CD1c-positive myeloid dendritic cell (primary cell): ENCODE data around the gene ZNF385B.

ENCODE experiments used
- DNase-seq: peaks from one replicate; pipeline ENCODE4 v3.0.0-alpha.2; 2016; ENCODE audit errors: extremely low spot score

ZNF385B gene

DNA sequence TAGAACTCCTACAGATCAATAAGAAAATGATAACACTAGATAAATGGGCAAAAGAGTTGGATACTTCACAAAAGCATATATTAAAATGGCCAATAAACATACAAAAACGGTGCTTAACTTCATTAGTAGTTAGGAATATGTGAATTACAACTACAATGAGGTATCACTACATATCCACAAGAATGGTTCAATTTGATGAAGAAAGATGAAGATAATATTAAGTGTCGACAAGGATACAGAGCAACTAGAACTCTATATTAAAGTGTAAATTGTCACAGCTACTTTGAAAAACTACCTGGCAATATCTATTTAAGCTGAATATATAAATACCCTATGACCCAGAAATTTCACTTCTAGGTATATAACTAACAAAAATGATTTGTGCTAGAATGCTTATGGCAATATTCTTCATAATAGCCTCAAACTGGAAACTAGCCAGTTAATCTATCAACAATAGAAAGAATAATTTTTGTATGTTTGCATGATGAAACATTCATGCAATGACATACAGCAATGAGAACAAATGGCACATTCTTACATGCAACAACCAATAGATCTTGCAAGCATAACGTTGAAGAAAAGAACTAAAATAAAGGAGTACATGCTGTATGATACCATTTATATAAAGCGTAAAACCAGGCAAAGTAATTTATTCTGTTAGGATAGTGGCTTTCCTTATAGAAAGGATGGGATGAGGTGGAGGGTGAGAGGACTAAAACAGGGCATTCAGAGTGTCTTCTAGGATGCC lies 306.6 kb downstream of the ZNF385B start:
- no peak for DNase-seq

DNA sequence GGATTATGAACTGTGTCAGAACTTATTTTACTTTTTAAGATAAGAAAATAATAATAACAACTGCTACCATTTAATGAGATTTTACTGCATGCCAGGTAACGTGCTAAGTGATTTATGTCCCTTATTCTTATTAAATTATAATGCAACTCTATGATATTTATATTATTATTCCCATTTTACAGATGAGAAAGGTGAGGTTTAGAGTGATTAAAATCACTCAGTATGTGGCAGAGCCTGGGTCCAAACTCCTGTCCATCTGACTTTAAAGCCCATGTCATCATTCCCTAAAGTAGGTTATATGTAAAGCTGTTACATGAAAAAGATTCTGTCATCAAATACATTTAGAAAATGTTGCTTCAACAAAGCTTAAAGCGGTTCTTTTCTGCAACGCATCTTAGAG lies 308.0 kb downstream of the ZNF385B start:
- DNase-seq, result no peak

DNA sequence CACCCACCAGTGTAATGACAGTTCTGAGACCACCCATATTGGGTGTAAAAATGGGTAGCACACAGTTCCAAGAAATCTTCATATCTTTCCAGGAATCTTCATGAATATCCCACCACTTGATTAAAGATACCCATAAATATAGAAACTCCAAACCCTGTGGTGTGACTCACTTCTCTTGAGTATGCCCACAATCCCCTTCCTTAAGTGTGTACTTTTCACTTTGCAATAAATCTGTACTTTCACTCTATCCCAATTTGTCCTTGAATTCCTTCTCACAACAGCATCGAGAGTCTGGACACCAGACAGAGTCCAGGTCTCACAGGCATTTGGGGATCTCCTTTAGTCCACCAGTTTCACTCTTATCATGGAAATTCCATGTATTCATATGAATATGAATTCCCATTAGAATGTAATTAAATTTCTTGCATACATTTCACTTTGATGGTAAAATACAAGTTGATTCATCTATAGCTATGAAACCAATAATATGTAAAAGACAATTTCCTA lies 309.8 kb downstream of the ZNF385B start:
- no peak for DNase-seq

DNA sequence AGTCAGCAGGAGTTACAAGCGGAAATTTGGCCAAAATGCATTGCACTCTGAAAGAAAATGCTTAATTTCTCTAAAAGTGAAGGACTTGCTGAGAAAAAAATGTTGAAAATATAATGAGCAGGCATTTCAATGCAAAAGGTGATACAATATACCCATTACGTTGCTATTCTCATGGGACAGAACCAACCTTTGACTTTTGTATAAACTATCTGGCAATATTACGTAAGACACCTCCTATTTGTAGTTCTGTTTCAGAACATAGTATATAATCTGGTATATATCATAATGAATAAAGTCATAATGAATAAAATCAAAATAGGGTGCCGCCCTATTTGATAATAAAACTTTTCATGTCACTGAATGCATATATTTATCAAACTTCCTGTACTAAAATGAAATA lies 310.6 kb downstream of the ZNF385B start:
- no peak for DNase-seq

DNA sequence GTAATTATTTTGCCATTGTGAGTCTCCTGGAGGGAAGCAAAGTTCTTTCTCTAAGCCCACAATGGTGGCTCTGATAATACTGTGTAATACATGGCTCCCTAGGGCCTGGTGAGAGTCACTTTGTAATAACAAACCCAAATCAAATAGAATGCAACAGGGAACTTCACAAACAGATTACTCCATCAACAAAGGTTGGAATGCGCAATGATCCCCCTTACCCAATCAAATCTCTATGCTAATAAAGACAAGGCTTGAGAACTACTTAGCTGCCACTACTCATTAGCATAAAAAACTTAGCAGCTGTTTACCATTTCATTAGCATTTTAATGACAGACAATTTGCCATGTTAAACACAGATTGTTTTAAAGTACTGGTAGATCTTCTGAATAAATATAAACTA lies 311.2 kb downstream of the ZNF385B start:
- no peak for DNase-seq

DNA sequence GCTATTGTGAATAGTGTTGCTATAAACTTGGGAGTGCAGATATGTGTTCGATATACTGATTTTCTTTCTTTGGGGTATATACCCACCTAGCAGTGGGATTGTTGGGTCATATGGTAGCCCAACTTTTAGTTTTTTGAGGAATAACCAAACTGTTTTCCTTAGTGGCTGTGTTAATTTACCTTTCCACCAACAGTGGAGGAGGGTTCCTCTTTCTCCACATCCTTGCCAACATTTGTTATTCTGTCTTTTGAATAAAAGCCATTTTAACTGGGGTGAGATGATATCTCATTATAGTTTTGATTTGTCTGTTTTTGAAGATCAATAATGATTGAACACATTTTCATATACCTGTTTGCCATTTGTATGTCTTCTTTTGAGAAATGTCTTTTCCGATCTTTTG lies 314.8 kb downstream of the ZNF385B start:
- DNase-seq, result no peak

DNA sequence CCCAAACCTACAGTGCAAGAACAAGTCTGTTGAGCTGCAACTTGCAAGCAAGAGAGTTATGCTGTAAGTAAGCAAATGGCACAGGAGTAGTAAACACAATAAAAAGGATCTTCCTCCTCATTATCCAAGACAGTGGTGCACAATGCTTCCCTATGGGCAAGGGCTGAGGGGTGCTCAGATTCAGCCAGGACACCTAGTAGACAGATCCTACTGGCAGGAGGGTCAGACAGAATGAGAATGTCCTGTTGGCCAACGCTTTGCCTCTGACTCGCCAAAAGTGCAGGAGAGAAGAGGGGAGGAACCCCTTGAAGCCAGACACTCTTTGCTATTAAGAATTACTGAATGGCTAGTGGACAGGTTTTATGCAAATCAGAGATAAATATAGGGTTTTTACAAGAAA lies 316.4 kb downstream of the ZNF385B start:
- DNase-seq, result no peak

DNA sequence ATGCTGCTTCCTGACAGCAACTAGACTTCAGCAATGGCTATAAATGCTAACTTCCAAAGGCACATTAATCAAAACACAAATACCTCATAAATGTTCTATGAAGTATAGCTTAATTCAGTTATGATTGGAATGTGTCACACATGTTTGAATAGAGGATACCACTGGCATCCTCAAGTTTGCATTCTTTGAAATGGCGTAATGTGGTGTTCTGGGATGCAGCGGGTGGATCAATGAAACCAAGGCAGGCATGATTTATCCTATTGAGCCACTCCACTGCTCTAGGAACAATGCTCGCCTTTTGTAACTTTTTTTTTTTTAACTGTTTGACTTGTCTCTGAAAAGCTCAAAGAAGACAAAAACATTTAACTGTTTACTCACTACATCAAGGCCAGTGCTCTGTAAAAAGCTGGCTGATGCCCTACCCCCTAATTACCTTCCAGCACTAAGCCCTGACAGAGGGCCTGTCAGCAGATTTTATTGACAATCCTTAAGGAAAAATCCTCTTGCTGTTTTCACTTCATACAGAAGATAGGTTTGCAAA lies 318.0 kb downstream of the ZNF385B start:
- no peak for DNase-seq

DNA sequence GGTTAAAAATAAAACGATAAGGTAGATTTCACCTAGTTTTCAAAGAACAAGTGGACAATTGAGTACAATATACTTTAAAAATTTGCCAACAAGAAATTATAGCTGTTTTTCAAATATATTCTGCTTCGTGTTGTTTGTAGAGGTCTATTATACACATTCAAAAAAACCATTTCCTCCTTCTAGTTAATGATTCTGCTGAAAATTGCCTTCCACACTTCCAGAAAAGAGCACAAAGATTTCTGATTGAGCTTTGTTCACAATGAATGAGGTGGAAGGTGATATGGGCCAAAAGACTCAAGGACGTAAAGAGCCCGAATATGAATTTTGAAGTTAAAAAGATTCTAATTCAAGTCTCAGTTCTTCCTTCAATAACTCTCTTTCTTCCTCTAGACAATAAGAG lies 319.8 kb downstream of the ZNF385B start:
- no peak for DNase-seq

DNA sequence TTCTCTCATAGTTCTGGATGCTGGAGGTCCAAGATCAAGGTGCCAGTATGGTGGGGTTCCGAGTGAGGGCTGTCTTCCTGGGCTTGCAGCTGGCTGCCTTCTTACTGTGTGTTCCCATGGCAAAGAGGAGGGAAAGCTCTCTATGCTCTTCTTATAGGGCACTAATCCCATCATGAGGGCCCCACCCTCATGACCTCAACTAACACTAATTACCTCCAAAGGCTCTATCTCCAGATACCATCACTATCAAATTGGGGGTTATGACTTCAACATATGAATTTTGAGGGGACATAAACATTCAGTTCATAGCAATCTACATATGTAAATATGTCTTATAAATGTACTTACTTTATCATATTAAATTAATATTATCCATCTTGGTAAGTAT lies 322.3 kb downstream of the ZNF385B start:
- no peak for DNase-seq

DNA sequence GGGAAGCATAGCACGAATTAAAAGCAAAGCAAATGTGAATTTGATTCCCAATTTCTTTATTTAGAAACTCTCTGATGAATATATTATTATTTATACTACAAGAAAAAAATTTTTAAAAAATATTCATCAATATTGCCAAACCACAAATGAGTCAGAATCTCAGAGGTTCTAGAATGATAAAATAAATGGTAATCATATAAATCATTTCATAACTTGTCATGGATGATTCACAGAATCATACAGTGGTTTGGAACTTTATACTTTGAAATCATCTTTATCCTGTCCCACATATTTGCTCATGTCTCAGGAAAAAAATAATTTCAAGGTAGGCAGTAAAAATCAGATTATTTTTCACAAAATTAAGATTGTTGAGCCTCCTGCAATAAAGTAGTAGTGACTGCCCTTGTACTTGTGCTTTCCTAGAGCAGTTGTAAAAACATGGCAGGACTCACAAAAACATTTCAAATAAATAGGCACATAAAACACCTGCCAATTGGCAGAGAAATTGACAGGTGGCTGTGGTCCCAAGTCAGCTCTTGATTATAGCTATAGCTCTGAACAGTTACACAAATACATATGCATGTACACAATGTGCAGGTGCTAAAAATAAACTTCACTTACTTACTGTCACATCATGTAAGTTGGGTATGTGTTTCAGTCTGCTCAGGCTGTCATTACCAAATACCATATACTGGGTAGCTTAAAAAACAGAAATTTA lies 322.8 kb downstream of the ZNF385B start:
- no peak for DNase-seq

DNA sequence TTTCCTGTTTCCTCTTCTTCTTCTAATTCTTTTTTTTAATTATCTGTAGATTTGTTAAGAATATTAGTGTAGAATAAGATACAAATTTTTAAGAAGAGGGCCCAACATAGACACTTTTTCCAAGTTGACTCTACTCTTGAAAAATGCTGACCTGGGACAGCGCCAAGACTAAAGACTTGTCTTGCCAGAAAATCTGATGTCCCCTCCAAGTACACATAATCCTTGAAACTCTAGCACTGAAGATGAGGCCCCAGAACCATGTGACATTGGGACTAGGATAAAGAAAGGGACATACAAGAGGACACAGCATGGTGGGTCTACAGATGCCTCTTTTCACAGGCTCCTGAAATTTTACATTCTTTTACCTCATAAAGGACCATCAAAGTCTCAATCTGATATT lies 325.2 kb downstream of the ZNF385B start:
- DNase-seq, result no peak

DNA sequence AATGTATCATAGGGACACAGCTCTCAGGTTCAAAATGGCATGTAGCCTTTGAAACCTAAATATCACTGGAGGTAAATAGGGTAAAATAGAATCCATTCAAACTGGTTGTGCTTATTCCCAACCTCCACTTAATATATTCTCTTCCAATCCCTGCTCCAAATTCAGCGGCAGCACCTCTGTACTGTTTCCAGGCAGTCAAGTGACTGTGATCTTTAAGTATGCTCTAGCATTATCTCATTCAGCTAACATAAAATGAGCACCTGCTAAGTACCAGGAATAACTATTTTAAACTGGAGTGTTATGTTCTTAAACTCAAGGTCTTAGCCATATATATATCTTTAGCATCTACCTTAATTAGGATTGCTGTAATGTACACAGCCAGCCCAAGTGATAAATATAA lies 327.5 kb downstream of the ZNF385B start:
- no peak for DNase-seq

DNA sequence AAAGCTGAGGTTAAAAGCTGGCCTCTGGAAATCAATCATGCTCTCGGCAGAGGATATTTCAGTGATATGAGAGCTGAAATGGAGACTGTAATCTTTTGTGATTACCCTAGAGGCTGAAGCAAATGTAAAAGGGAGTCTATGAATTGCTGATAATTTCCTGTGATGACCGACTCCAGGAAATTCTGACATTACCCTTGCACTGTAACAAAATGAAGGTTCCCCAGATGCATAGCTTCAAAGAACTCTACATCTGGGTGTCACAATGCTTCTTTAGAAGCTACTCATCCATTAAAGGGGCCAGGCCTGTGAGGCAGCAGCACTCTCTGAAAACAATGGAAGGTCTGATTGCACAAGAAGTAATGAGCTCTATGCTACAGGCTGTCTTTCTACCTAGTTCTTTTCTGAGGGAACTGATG lies 328.5 kb downstream of the ZNF385B start:
- DNase-seq, result no peak

DNA sequence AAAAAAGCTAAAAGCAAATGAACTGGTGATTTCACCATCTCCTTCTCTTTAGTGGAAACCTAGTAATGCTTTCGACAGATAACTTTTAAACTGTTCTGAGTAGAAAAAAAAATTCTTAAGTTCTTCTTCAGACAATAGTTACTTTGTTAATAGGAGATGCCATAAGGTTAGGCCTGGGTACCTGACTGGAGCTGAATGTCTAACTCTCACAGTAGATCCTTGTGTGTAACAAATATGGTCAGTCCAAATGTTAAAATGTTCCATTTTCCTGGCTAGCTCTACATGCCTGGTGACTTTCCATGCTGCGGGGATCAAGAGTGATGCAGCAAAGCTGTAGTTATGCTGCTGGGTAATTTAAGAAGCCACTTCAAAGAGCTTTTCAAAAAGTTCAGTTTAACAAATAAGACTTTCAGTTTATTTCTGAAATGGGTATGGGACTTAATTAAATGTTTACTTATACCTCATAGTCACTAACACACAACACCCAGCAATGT lies 332.8 kb downstream of the ZNF385B start:
- DNase-seq, result no peak

DNA sequence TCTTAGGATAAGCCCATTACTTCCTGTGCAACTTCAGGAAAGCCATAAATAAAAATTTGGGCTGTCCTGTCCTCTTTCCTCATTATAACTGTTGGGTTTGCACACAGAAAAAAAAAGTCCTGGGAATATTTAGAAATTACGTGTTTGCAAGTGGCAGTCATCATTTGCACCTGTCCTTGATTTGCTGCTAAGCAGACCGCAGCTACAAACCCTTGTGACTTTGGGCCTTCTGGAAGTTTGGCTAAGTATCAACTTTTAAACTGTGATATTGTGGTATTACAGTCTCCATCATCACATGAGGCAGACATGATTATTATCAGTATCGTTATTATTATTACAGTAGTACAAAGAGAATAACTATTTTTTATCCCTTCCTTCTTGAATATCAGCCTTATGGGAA lies 336.1 kb downstream of the ZNF385B start:
- DNase-seq, result no peak

DNA sequence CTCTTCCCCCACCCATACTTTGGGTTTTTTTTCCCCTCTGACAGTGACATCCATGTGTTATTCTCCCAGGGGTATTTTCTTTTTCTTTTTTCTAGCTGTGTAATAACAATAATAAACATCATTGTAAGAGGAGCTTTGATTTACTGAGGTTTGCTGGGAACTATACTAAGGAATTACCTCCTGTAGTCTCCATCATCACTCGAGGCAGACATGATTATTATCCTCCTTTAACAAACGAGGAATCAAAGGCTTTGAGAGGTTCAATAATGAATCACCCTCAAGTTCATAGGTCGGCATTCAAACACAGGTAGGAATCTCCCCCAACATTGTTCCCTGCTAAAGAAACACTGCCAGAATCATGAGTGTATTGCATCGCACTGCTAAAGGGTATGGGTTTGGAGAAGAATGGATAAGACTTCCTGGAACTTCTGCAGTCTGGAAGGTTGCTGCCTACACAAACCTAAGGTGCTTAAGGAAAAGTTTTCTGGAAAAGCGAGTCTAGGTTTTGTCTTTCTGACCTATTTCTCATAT lies 336.5 kb downstream of the ZNF385B start:
- no peak for DNase-seq

DNA sequence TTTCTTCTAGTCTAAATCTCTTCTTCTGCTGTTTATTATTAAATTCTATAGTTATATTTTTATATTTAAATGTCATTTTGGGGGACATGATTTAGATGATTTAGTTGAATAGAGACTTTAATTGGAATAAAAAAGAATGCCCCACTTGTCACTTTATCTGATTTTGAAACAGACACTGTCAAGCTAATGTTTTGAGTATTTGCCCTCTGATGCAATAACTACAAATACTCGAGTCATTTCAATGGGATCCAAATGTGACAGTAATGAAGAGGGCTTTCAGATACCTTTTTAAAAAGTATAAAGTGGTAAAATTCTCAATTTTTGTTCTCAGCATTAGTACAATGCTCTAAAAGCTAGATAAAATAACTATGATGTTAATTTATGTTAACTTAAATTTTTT lies 339.5 kb downstream of the ZNF385B start:
- DNase-seq, result no peak

DNA sequence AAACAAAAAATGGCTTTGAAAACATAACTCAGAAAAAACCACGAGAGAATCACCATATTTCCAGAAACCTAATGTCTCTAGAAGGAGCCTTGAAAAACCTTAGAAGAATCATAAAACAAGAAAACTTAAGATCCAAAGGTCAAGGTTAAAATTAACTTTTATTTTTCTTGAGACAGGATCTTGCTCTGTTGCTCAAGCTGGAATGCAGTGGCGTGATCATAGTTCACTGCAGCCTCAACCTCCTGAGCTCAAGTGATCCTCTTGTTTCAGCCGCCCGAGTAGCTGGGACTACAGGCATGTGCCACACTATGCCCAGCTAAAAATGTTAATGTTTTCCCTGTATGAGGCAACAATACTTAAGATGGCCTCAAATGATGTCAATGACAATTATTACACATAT lies 342.6 kb downstream of the ZNF385B start:
- no peak for DNase-seq

DNA sequence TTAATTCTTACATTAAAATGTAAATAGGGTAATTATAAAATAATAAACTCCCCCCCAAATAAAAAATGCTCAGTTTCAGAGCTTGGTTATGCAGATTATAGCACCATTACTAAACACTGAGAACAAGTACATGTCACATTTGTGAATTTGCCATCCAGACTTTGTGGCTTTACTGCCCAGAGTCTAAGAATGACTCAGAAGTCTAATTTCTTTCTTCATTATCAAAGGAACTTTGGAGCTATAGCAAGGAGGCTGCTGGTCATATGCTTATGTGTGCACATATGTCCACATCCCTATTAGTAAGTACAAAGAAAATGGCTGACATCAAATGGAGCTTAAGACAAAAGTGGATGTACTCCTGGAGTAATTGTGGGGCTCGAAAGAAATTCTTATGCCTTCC lies 348.2 kb downstream of the ZNF385B start:
- no peak for DNase-seq

DNA sequence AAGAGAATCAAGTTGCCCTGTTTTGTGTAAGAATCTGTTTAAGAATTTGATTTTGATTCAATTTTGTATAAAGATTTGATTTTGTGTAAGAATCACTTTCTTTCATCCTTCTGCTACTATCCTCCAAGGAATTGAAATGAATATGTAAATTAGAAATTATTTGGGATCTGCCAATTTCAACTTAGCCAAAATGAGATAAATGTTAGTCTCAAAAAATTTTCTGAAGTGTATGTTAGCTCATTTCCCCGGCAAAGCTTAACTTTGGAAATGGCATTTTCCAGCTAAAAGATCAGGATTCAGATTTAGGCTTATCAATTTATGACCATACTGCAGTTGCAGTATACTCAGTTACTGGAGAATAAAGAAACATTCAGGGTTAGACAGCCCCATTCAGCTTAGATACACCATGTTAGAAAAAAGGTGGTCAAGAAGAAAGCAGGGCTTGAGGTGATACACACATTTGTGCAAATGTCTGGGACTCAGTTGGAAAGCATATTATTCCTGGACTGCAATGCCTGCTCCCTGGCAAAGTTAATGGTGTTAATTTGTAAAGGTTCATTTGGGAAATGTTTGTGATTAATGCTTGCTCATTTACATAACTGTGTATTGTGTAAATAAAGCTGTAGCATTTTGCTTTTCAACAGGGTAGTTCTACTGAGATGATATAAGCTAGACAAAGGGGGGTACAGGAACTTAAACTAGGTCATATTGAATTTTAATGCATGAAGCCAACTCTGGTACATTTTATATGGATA lies 349.0 kb downstream of the ZNF385B start:
- no peak for DNase-seq
